ENCODE measurements around the gene DLGAP3. TPM values are rescaled to one million over a fixed set of nuclear protein-coding genes. Genes with fewer than 3 reads are reported as not detected.

The DLGAP3 gene
- total RNA-seq, 1 experiment from 2014 or later = not detected

GRCh38 chr1:34906222-34906621 is 23.2 kb downstream of the DLGAP3 start:
- no peak for DNase-seq (ENCODE audit: low spot score)

GRCh38 chr1:34905098-34905459 is 24.4 kb downstream of the DLGAP3 start:
- DNase-seq (ENCODE audit: low spot score) = no peak

DNA sequence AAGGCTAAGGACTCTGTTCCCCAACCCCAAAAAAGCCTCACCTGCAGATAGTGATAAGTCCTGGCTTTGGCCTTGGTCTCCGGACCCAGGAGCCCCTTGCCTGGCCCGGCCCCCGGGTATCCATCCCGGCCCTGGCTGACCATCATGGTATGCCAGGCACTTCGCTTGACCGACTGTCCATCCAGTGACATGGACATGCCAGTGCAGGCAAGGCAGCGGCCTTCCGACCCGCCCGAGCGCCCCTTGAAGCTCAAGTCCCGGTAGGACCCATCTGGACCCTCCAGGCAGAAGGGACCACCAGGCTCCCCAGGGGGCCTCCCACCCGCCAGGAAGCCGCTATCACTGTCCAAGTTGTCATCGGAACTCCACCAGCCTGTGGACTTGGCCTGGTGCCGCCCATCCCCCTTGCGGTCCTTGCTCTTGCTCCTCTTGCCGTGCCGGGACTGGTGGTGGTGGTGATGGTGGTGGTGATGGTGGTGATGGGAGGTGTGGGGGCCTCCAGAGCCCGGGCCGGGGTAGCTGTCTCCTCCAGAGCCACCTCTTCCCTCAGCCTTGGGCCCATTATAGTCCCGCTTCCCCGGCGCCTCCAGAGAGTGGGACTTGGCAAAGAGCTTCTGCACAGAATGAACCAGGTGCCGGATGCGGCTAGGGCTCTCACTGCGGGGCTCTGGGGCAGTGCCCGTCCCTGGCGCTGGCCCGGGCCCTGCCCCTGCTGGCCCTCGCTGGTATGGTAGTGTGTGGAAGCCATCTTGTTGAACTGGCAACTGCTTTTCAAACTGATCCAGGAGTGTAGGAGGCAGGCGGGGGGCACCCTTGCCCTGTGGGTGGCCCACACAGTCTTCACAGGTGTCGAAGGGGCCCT is 25.0 kb downstream of the DLGAP3 start:
- no peak for DNase-seq (ENCODE audit: low spot score)

- no peak for DNase-seq (ENCODE audit: low spot score)
Observed at GRCh38 chr1:34901919-34902318, 27.5 kb downstream of the DLGAP3 start.

DNA sequence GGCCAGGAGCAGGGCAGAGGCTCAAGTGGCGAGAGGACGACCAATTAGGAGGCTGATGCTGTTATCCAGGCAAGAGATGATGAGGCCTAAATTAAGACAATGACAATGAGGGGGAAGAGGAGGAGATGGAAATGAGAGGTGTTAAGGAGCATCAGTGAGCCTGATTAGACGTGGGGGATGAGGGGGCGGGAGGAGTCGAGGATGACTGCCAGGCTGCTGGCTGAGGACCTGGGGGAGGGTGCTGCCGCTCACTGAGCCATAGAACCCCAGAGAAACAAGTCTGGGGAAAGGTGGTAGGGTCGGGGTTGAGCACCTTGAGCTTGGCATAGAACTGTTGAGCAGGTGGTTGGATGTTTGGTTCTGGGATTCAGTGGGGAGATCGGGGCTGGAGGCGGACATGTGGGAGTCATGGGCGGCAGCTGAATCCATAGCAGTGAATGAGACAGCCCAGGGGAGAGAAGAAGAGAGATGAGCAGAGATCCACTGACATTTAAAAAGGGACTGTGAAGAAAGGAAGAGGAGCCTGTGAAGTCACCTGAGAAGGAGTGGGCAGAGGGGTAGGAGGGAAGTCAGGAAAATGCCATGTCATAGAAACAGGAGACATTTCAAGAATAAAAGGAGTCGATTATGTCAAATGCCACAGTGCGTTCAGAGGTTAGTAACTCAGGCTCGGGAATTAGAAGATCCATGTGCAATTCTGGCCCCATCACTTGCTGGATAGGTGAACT is 28.5 kb downstream of the DLGAP3 start:
- DNase-seq (ENCODE audit: low spot score) = no peak

- DNase-seq (ENCODE audit: low spot score) = no peak
Observed at GRCh38 chr1:34899906-34900305, 29.5 kb downstream of the DLGAP3 start.

- DNase-seq (ENCODE audit: low spot score) = no peak
Observed at GRCh38 chr1:34899471-34899870, 30.0 kb downstream of the DLGAP3 start.

- DNase-seq (ENCODE audit: low spot score) = no peak
Observed at GRCh38 chr1:34898330-34898761, 31.1 kb downstream of the DLGAP3 start.

GRCh38 chr1:34896612-34897011 is 32.8 kb downstream of the DLGAP3 start:
- DNase-seq (ENCODE audit: low spot score) = no peak

DNA sequence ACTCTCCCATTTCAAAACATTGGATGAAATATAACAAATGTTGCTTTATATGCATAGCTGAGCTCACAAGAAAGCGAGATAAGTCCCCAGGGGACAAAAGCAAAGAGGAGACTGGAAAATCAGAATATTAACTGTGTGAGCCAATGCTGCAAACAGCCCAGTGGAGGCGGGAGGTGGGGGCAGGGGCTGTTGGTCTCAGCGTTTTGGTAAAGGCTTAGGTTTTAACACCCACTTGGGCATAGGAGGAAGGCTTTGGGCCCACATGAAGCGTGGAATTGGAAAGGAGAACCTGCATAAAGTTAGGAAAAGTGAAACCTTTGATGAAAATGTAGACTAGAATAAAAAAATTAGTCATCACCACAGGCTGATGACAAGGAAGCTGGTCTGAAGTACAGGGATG is 39.7 kb downstream of the DLGAP3 start:
- no peak for DNase-seq (ENCODE audit: low spot score)

DNA sequence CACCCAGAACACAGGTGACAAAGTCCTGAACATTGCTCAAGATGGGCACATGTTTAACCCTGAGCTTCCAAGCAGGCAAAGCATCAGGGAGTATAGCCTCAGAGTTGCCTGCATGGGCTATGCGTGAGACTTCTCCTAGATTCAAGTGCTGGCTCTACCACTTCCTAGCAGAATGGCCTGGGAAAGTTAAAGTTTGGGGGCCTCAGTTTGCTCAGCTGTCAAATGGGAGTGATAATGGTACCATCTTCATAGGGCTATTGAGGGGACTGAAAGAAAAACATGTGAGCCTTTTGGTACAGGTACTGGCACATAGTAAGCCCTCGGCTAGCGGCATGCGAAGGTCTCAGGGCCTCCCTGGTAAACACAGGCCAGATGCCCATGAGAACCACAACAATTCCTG is 41.9 kb downstream of the DLGAP3 start:
- DNase-seq (ENCODE audit: low spot score) = no peak

DNA sequence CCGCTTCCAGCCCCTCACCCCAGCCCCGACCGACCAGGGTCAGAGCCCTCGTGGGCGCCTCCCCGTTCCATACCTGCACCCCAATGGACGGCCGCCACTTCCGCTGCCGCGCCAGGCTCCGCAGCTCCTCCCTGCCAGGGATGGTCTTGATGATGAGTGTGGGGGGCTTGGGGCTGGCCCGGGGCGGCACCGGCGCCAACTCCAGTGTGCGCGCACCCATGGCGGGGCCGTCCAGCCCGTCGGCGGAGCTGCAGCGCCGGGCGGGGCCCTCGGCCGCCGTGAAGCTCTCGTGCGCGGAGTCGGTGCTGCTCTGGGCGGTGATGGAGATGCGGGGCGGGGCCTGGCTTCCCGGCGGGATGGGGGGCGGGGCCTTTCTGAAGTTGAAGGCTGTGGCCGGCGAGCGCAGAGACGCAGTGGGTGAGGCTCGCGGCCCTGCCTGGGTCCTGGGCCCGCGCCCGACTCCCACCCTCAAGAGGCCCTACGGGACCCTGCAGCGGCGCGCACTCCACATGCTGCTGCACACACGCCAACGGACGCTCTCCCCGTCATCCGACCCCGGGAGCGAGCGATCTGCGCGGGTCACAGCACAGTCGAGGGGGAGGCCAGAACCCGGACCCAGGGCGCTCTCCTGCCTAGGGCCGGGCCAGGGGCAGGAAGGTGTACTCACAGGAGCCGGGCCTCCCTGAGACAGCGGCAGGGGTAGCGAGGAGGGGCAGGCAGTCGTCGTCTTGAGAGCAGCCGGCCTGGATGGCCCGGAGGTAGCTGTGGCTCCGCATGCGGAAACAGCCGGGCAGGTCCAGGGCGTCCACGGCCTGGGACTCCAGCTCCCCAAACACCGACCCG is 43.8 kb downstream of the DLGAP3 start:
- no peak for DNase-seq (ENCODE audit: low spot score)

DNA sequence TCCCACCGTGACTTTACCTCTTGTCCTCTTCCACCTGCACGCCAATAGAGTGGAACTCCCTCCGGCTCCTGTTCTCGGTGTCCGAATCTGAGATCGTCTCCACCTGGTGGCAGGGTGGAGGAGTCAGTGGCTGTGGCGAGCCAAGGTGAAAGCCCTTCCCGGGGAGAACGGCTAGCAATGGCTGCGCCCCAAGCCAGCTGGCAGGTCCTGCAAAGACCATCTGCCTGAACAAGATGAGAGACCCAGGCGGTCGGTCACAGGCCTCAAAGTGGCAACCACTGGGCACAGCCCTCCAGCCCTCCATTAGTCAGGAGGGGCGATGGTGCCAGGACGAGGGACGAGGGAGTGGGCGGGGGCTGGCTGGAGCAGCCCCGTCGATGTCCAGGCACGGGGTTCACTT is 44.5 kb downstream of the DLGAP3 start:
- peak; percentile 26 for DNase-seq (ENCODE audit: low spot score)

DNA sequence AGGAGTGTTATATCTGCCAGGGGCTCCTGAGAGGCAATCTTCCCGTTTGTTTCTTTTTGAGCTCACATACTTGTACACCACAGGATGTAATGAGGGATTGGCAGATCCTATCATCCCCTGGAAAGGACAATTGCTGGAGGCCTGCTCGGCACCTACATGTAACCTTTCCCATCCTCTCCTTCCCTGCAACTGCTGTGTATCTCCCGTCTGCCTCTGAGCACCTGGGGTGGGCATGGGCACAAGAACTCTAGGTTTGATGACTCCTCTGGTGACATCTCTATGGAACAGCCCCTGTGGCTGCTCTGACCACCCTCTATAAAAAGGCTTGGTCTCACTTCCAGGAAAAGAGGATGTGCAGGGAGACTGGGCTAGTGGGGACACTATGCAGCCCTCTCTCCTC is 44.9 kb downstream of the DLGAP3 start:
- DNase-seq (ENCODE audit: low spot score) = no peak

DNA sequence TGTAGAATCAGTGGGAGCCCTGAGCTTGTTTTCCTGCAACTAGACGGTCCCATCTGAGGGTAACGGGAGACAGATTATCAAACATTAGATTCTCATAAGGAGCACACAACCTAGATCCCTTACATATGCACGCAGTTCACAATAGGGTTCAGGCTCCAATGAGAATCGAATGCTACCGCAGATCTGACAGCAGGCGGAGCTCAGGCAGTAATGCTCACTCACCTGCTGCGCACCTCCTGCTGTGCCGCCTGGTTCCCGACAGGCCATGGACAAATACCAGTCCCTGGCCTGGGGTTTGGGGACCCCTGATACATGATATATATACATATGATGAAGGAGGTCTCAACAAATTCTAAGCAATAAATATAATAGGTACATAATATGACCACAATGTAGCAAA is 50.2 kb downstream of the DLGAP3 start:
- DNase-seq (ENCODE audit: low spot score) = peak; percentile 12

DNA sequence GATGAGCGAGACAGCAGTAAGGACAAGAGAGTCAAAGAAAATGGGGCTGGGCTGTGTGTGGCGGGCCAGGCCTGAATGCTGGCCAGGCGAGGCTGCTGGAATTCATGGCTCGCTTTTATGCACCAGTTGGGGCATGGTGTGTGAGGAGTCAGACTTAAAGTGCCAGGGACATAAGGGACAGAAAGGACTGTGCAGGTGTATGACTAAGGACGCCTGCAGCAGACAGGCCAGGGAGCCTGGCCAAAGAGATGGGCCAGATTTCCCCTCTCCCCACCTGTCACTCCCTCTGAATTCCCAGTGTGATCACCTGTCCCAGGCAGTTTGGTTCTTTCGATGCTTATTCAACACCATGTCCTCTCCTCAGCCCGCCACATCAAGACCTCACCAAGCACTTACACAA is 53.0 kb downstream of the DLGAP3 start:
- DNase-seq (ENCODE audit: low spot score) = no peak

DNA sequence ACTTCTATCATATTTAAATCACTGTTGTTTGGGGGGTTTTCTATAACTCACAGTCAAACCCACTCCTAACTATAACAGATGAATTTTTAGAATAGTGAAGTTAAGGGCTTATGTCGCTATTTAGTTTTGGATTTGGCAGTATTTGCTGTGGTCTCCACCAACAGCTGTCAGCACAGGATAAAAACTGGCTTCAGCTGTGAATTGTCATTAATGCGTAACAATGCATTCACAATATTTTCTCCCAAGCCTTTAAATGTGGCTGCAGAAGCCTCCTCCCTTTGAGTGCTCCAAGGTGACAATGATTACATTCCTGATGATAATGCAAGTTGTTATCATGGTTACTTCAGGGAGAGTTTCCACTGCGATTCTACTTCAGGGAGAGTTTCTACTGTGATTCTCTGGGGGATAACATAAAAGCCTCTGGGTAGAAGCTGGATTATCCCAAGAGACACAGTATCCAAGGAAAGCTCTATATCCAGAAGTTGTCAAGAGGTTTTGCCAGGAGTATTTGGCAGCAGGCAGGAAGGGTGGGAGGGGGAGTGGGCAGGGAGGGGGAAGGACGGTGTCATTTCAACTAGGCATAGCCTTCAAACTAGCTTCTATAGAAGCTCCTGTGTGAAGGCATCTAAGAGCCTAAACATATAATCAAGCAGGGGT is 55.0 kb downstream of the DLGAP3 start:
- DNase-seq (ENCODE audit: low spot score) = no peak

- no peak for DNase-seq (ENCODE audit: low spot score)
Observed at GRCh38 chr1:34872133-34872503, 57.3 kb downstream of the DLGAP3 start.

DNA sequence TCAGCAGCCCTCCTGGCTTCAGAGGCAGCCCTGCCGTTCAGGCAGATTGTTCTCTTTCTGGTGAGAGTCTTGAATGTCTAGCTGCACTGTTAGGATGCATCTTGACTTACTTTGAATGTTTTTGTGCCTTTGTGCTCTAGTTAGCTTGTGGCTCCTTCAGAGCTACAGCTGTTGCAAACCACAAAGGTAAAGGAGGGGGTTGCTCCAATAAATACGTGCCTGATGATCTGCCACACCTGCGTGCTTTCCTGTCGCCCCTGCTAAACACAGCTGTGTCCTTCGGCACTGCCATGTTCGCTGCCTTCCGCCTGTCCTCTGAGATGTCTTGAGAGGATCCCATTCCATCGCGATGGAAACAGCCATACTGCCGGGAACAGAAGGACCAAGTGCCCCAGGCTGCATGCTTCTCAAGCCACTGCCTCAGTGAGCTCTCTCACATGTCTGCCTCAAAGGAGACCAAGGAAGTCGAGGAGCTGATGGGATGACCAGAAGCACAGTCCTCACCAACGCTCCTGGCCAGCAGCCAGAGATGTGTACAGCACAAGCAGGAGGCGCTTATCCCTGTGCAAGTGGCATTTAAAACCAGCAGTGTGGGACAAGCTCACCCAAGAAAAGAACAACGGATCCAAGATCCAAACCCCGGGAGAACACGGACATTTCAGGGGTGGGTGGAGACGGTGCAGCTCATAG is 57.9 kb downstream of the DLGAP3 start:
- no peak for DNase-seq (ENCODE audit: low spot score)

DNA sequence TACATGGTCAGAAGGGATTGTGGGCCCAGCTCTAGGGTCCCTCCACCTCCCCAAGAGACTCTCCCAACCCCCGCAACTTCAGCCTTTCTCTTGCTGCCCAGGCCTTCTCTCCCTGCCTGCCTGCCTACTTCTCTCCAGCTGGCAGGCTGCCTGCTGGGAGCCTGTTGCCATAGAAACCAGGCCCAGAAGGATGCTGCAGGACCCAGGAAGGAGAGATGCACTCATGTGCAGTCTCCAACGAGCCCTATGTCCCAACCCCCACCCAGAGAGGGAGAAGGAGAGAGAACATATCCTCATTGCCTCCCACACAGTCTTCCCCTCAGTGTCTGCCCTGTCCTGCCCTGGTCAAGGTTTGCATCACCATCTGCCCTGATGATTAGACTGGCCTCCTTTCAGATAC is 59.1 kb downstream of the DLGAP3 start:
- DNase-seq (ENCODE audit: low spot score) = no peak

DNA sequence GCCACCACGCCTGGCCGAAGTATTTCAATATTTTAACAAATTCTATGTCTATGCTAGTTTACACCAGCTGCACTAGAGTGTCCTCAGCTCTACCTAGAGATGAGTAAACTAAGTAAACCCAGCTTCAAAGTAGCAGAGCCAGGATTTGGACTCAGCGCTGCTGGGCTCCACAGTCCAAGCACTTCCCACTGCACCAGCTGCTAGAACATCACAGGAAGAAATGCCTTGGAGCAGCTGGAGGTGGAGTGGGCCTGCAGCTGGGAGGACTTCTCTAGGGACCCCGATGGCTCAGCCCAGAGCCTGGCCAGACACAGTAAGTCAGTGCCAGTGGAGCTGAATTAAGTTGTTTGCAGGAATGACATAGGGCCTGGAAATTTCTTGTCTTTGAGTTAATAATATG is 59.7 kb downstream of the DLGAP3 start:
- no peak for DNase-seq (ENCODE audit: low spot score)

All from HT-29 (cell line).